Epithelial cell of proximal tubule (primary cell): ENCODE measurements around the gene EPB41L4B. TPM values are rescaled to one million over a fixed set of nuclear protein-coding genes. Genes with fewer than 3 reads are reported as not detected.

Experiments
- DNase-seq: peaks from one replicate; pipeline ENCODE4 v3.0.0-alpha.2; 2011; ENCODE audit warnings: low read depth
- H3K4me3 ChIP-seq: 2 replicates; pipeline ENCODE4 v1.5.1; 2011; ENCODE audit warnings: low read depth, mild to moderate bottlenecking, low read length
- CTCF ChIP-seq: conservative IDR thresholded peaks from 2 replicates; pipeline ENCODE4 v1.5.1; 2012; ENCODE audit warnings: low read depth, mild to moderate bottlenecking, low read length
- total RNA-seq: library from RNA; depleted of rRNA; stranded (reverse); fragments of >200 nt; gene quantifications from 2 replicates; pipeline ENCODE4 v1.2.3, GENCODE V29; 2015

EPB41L4B gene
- total RNA-seq, 1 donor from 2014 or later = 7.6 TPM

- DNase-seq = no peak
- TF ChIP-seq CTCF = no peak
- H3K4me3 ChIP-seq = no peak overlapping the region
Measured at GRCh38 chr9:109181284-109181683, 139.6 kb downstream of the EPB41L4B start.

- no peak overlapping the region for H3K4me3 ChIP-seq
- no peak for DNase-seq
- no peak for TF ChIP-seq CTCF
Measured at GRCh38 chr9:109179801-109180523, 140.9 kb downstream of the EPB41L4B start.

GRCh38 chr9:109176963-109177362 lies 143.9 kb downstream of the EPB41L4B start:
- DNase-seq = no peak
- no peak overlapping the region for H3K4me3 ChIP-seq
- no peak for TF ChIP-seq CTCF

- no peak overlapping the region for H3K4me3 ChIP-seq
- DNase-seq = no peak
- TF ChIP-seq CTCF = no peak
Measured at GRCh38 chr9:109176386-109176785, 144.5 kb downstream of the EPB41L4B start.

- no peak for DNase-seq
- no peak for TF ChIP-seq CTCF
- no peak overlapping the region for H3K4me3 ChIP-seq
Measured at GRCh38 chr9:109172935-109173334, 147.9 kb downstream of the EPB41L4B start.

- DNase-seq = no peak
- no peak for TF ChIP-seq CTCF
- H3K4me3 ChIP-seq = no peak overlapping the region
Measured at GRCh38 chr9:109171926-109172325, 148.9 kb downstream of the EPB41L4B start.

GRCh38 chr9:109168170-109168569 lies 152.7 kb downstream of the EPB41L4B start:
- no peak for DNase-seq
- TF ChIP-seq CTCF = no peak
- no peak overlapping the region for H3K4me3 ChIP-seq
